GM23338 (cell line): ENCODE data around the gene NFIC. TPM values are rescaled to one million over a fixed set of nuclear protein-coding genes. Genes with fewer than 3 reads are reported as not detected.
A peak's percentile ranks its signal among the peaks of the same experiment; 100 is the strongest.

Experiments
- ATAC-seq: fragments of 200-7000 bp; cut with Tn5 transposase; 3 replicates; pipeline ENCODE4 v1.9.1; 2020
- DNase-seq: peaks from one replicate; pipeline ENCODE4 v3.0.0-alpha.2; 2015; ENCODE audit warnings: low spot score
- H2AFZ ChIP-seq: fragments of 200-600 bp; sonication (generic); 2 replicates; pipeline ENCODE4 v1.8.0; 2016; ENCODE audit warnings: antibody characterized with exemption, mild to moderate bottlenecking, moderate library complexity
- H3F3A ChIP-seq: fragments of 200-600 bp; sonication (generic); replicated peaks from 2 replicates; pipeline ENCODE4 v1.8.0; 2017; ENCODE audit warnings: antibody characterized with exemption, mixed run types, low read depth
- H3K27ac ChIP-seq: fragments of 200-600 bp; sonication (generic); 2 replicates; pipeline ENCODE4 v1.6.1; 2016; ENCODE audit warnings: low read depth
- H3K27me3 ChIP-seq: fragments of 200-600 bp; sonication (generic); 2 replicates; pipeline ENCODE4 v1.8.0; 2016; ENCODE audit warnings: mild to moderate bottlenecking, mixed run types, moderate library complexity; ENCODE audit not compliant: insufficient read depth
- H3K36me3 ChIP-seq: fragments of 200-600 bp; sonication (generic); 2 replicates; pipeline ENCODE4 v1.8.0; 2016; ENCODE audit warnings: mild to moderate bottlenecking; ENCODE audit not compliant: insufficient read depth
- H3K4me1 ChIP-seq: fragments of 200-600 bp; sonication (generic); 2 replicates; pipeline ENCODE4 v1.8.0; 2016; ENCODE audit warnings: mild to moderate bottlenecking, moderate library complexity; ENCODE audit not compliant: insufficient read depth
- H3K4me2 ChIP-seq: fragments of 200-600 bp; sonication (generic); 2 replicates; pipeline ENCODE4 v1.7.1; 2017; ENCODE audit warnings: mixed run types
- H3K4me3 ChIP-seq: fragments of 200-600 bp; sonication (generic); 2 replicates; pipeline ENCODE4 v1.6.1; 2016; ENCODE audit warnings: mixed run types
- H3K79me2 ChIP-seq: fragments of 200-600 bp; sonication (generic); replicated peaks from 2 replicates; pipeline ENCODE4 v1.8.0; 2017; ENCODE audit warnings: mild to moderate bottlenecking; ENCODE audit not compliant: insufficient read depth
- H3K9me2 ChIP-seq: fragments of 200-600 bp; sonication (generic); 2 replicates; pipeline ENCODE4 v1.8.0; 2017; ENCODE audit not compliant: insufficient read depth
- H4K20me1 ChIP-seq: fragments of 200-600 bp; sonication (generic); replicated peaks from 2 replicates; pipeline ENCODE4 v1.8.0; 2017; ENCODE audit warnings: mild to moderate bottlenecking; ENCODE audit not compliant: insufficient read depth
- H3K27ac Mint-ChIP-seq: 2 replicates; pipeline ENCODE4 v1.8.0; 2020; ENCODE audit warnings: inconsistent platforms, mild to moderate bottlenecking, moderate library complexity, mixed read lengths
- H3K27me3 Mint-ChIP-seq: 3 replicates; pipeline ENCODE4 v1.8.0; 2022; ENCODE audit warnings: low read depth, mild to moderate bottlenecking, moderate library complexity, mixed read lengths, inconsistent platforms; ENCODE audit not compliant: insufficient read depth, poor library complexity
- H3K36me3 Mint-ChIP-seq: 3 replicates; pipeline ENCODE4 v1.8.0; 2021; ENCODE audit warnings: low read depth, mild to moderate bottlenecking, inconsistent platforms, moderate library complexity, mixed read lengths
- H3K4me1 Mint-ChIP-seq: 3 replicates; pipeline ENCODE4 v1.8.0; 2020; ENCODE audit warnings: mild to moderate bottlenecking, inconsistent platforms, mixed read lengths
- H3K4me3 Mint-ChIP-seq: 3 replicates; pipeline ENCODE4 v1.8.0; 2021; ENCODE audit warnings: moderate library complexity, mild to moderate bottlenecking, inconsistent platforms, mixed read lengths
- H3K9me3 Mint-ChIP-seq: 3 replicates; pipeline ENCODE4 v1.8.0; 2020; ENCODE audit warnings: moderate library complexity, mild to moderate bottlenecking, inconsistent platforms, mixed read lengths
- CREB1 ChIP-seq: fragments of 250-450 bp; sonication (Bioruptor Pico); IDR thresholded peaks from 2 replicates; pipeline ENCODE4 v1.5.0; 2020; ENCODE audit warnings: low read depth, mild to moderate bottlenecking, moderate library complexity
- CTCF ChIP-seq, 2 experiments: fragments of 200-600 bp in 1 of 2; sonication (generic) in 1 of 2; conservative IDR thresholded peaks; 2 replicates each; pipeline versions ENCODE4 v1.5.1 to v1.6.1; 2016 to 2017; ENCODE audit warnings: antibody characterized with exemption in 2 of 2, low read depth in 2 of 2, mild to moderate bottlenecking in 2 of 2, moderate library complexity in 1 of 2
- ETS1 ChIP-seq: IDR thresholded peaks from 2 replicates; pipeline ENCODE4 v1.6.1; 2016; ENCODE audit warnings: antibody characterized with exemption
- EZH2 ChIP-seq: fragments of 200-600 bp; sonication (generic); IDR thresholded peaks from one replicate; pipeline ENCODE4 v1.8.0; 2017; ENCODE audit warnings: antibody characterized with exemption, mild to moderate bottlenecking, low read depth; ENCODE audit not compliant: unreplicated experiment
- EZH2phosphoT487 ChIP-seq: fragments of 200-600 bp; sonication (generic); IDR thresholded peaks from one replicate; pipeline ENCODE4 v1.8.1; 2018; ENCODE audit warnings: antibody characterized with exemption; ENCODE audit not compliant: unreplicated experiment
- JUNB ChIP-seq: IDR thresholded peaks from one replicate; pipeline ENCODE4 v1.6.1; 2016; ENCODE audit warnings: antibody characterized with exemption; ENCODE audit not compliant: unreplicated experiment
- NANOG ChIP-seq: IDR thresholded peaks from 2 replicates; pipeline ENCODE4 v1.6.1; 2016; ENCODE audit warnings: antibody characterized with exemption, borderline replicate concordance
- POLR2AphosphoS5 ChIP-seq: IDR thresholded peaks from 2 replicates; pipeline ENCODE4 v1.6.1; 2016; ENCODE audit warnings: antibody characterized with exemption, low read depth
- REST ChIP-seq: IDR thresholded peaks from one replicate; pipeline ENCODE4 v1.6.1; 2018; ENCODE audit warnings: antibody characterized with exemption; ENCODE audit not compliant: unreplicated experiment
- STAT1 ChIP-seq: IDR thresholded peaks from one replicate; pipeline ENCODE4 v1.6.1; 2016; ENCODE audit warnings: antibody characterized with exemption; ENCODE audit not compliant: unreplicated experiment
- ZNF331 ChIP-seq: fragments of 250-450 bp; sonication (Bioruptor Pico); IDR thresholded peaks from 2 replicates; pipeline ENCODE4 v1.5.0; 2020; ENCODE audit warnings: low read depth, mild to moderate bottlenecking, moderate library complexity
- polyA plus RNA-seq: library from polyadenylated mRNA; unstranded; fragments of >200 nt; fragmentation: Nextera tagmentation; extraction: Ambion mirVana; gene quantifications from 2 replicates; pipeline ENCODE4 v1.2.1, GENCODE V29; 2016
- total RNA-seq: library from RNA; depleted of rRNA; stranded (reverse); fragments of >200 nt; shearing (Covaris generic); gene quantifications from 2 replicates; pipeline ENCODE4 v1.2.3, GENCODE V29; 2014

Gene NFIC
- total and polyA plus RNA-seq, 2 experiments from 2014 or later = 1.3 to 5.3 TPM

GRCh38 chr19:3356805-3357204 lies 9.6 kb upstream of the NFIC start:
- TF ChIP-seq JUNB = no peak
- no peak for TF ChIP-seq ETS1
- no peak for TF ChIP-seq ZNF331 (CRISPR knock-in tag)
- no peak for TF ChIP-seq REST
- no peak for TF ChIP-seq STAT1
- no peak for TF ChIP-seq EZH2phosphoT487
- TF ChIP-seq CREB1 = no peak
- no peak for DNase-seq
- no peak for ATAC-seq
- Histone ChIP-seq H3K9me2 (no peaks in the 10 kb centered on the region), H3K4me1 (no peaks in the 10 kb centered on the region; the same call in 1 of the 2 replicates), H3F3A (peaks cover 9% of the 10 kb centered on the region; the same call in 1 of the 2 replicates), H3K27ac (no peak overlapping the region), H3K79me2 (no peaks in the 10 kb centered on the region), H2AFZ (no peak overlapping the region), H3K4me3 (no peak overlapping the region), H3K4me2 (no peak overlapping the region), H3K36me3 (no peaks in the 10 kb centered on the region), H3K27me3 (peaks cover 95% of the 10 kb centered on the region), H4K20me1 (peaks cover 14% of the 10 kb centered on the region; the same call in 1 of the 2 replicates)
- Mint-ChIP-seq H3K36me3 (peaks cover 3% of the 10 kb centered on the region; the same call in 1 of the 3 replicates), H3K27me3 (peaks cover 61% of the 10 kb centered on the region), H3K4me1 (peaks cover 12% of the 10 kb centered on the region), H3K9me3 (no peaks in the 10 kb centered on the region), H3K4me3 (no peak overlapping the region), H3K27ac (no peak overlapping the region)

- peaks cover 12% of the 10 kb centered on the region for H3K4me1 Mint-ChIP-seq
- peaks cover 9% of the 10 kb centered on the region; the same call in 1 of the 2 replicates for H3F3A ChIP-seq
- H4K20me1 ChIP-seq = peaks cover 17% of the 10 kb centered on the region; the same call in 1 of the 2 replicates
- peaks cover 3% of the 10 kb centered on the region; the same call in 1 of the 3 replicates for H3K36me3 Mint-ChIP-seq
- H3K4me2 ChIP-seq = no peak overlapping the region
- no peak overlapping the region for H2AFZ ChIP-seq
- TF ChIP-seq JUNB = no peak
- no peak for TF ChIP-seq REST
- peak; percentile 62 for TF ChIP-seq POLR2AphosphoS5
- no peak for TF ChIP-seq NANOG
- no peak for TF ChIP-seq CREB1
- TF ChIP-seq EZH2 = peak; percentile 60
- no peak for TF ChIP-seq STAT1
- TF ChIP-seq ZNF331 (CRISPR knock-in tag) = no peak
- TF ChIP-seq CTCF (conservative IDR thresholded peaks at IDR 0.05; ENCODE audit: low read depth in 2 of 2) = no peak
- TF ChIP-seq ETS1 = no peak
- H3K36me3 ChIP-seq = no peaks in the 10 kb centered on the region
- no peak overlapping the region for H3K4me3 ChIP-seq
- H3K9me3 Mint-ChIP-seq = peaks cover 2% of the 10 kb centered on the region; the same call in 1 of the 3 replicates
- peak overlapping the region; percentile 66; the same call in 2 of the 3 replicates for H3K4me3 Mint-ChIP-seq
- no peaks in the 10 kb centered on the region for H3K9me2 ChIP-seq
- peaks cover 95% of the 10 kb centered on the region for H3K27me3 ChIP-seq
- H3K27me3 Mint-ChIP-seq = peaks cover 67% of the 10 kb centered on the region
- DNase-seq (peak; percentile 72), ATAC-seq (peak; percentile 60)
- no peak overlapping the region for H3K27ac ChIP-seq
- no peaks in the 10 kb centered on the region; the same call in 1 of the 2 replicates for H3K4me1 ChIP-seq
- H3K27ac Mint-ChIP-seq = no peak overlapping the region
- no peaks in the 10 kb centered on the region for H3K79me2 ChIP-seq
Observed at GRCh38 chr19:3357271-3357991, 9.0 kb upstream of the NFIC start.
